Fibroblast of peridontal ligament (primary cell): ENCODE results near the gene PARD3B.

ENCODE experiments used
- DNase-seq: peaks from one replicate; pipeline ENCODE4 v3.0.0-alpha.2; 2010; ENCODE audit errors: extremely low read depth

PARD3B gene

GRCh38 chr2:204655626-204656025 is 110.4 kb downstream of the PARD3B start:
- DNase-seq = no peak

DNA sequence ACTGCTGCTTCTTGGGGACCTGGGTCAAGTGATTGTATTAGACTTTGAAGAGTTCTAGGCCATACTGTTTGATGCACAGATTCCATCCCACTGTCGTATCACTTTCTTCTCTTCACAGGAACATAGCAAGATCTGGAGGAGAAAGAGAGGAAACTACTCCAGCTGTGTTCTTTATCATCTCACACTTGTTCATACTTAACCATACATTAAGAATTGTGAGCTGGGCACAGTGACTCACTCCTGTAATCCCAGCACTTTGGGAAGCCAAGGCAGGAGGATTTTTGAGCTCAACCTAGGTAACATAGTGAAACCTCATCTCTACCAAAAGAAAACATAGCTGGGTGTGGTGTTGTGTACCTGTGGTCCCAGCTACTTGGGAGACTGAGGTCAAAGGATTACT is 111.7 kb downstream of the PARD3B start:
- no peak for DNase-seq

GRCh38 chr2:204662956-204663355 is 117.7 kb downstream of the PARD3B start:
- DNase-seq = no peak

DNA sequence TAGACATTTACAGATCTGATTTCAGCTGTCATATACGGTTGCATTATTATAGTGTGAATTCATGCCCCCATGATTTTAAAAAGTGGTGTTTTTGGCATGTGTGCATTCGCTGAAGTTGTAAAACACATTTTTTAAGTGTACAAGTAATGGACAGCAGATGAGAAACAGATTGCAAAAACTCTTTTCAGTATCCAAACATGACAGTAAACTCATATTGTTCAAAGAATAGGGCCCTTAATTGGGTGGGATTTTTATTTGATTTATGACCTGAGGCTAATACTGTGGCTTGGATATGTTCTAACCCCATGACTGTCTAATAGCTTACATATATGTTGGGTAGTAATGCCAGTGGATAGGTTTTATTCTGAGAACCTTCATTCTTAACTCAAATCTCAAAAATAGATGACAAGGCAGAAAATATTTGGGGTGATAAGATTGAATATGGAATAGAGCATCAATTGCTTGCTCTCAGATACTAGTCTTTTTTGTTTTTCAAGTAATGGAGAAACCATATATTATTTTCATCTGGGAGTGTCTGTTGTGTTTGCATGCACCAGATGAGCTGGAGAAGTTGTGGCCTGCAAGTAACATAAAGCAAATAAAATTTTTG is 118.6 kb downstream of the PARD3B start:
- no peak for DNase-seq

DNA sequence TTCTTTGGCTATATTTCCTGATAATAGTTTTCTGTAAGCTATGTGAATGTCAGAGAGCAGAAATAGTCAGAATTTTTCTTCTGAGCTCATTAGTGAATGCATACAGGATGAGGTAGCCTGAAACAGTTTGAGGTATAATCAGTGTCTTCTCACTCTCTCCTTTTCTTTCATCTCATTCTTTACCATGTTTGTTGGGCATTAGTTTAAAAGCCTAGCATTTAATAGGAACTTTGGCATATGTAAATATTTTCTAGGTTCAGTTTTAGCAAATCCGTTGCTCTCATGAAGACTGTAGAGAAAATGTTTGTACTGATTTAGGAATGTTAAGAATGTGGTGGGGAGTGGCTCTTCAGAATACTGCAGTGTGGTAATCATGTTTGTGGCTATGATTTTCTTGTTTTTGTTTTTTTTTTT is 119.4 kb downstream of the PARD3B start:
- DNase-seq = peak; percentile 70

DNA sequence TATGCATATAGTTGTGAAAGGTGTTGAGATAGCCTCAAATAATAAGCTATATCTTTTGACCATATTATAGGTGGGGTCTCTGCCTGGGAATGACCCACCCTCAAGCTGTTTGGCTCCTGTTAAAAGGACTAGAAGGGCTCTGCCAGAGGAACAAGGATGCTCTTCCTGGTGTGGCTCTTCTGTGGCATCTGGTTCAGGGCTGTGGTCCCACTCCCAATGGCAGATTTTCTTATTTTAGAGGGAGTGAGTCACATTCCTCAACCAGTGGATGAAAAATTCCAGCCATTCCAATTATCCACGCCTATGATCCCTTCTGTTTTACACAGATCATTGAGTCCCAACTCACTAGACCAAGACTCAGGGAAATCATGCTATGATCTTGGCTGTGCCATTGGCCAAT is 119.9 kb downstream of the PARD3B start:
- DNase-seq = peak; percentile 66

GRCh38 chr2:204665771-204666170 is 120.5 kb downstream of the PARD3B start:
- DNase-seq = no peak

DNA sequence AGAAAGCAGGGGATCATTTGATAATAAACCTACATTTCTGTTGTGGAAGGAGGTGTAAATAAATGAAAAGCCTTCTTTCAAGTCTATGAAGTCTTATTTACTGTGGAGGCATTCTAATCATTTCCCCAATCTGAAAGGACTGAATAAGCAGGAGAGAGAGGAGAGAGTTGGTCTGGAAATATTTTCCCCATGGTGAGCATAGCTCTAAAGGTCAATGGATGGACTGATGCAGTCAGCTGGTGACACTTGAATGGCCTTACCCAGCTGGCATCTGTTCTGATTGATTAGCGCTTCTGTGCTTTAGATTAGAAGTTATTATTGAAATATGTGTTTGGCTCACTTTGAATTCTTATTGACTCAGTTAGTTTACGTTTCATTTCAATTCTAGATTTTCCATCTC is 122.7 kb downstream of the PARD3B start:
- DNase-seq = no peak

DNA sequence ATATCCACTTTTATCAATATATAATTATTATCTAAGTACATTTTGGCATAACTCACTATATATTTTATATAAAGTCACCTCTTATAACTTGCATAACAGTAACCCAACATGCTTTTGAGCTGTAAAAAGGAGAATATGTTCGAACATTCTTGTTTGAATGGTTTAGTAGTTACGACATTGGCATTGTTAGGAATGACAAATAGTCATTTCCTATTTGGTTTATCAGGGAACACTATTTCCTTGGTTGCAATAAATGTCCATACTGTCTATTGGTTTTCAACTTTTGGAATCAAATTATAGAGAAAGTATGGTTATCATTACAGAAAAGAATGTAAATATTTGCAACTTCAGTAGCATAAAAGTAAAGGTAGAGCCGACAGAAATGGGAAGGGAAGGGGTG is 124.1 kb downstream of the PARD3B start:
- DNase-seq = no peak

GRCh38 chr2:204670124-204670523 is 124.8 kb downstream of the PARD3B start:
- no peak for DNase-seq

GRCh38 chr2:204670756-204671155 is 125.5 kb downstream of the PARD3B start:
- DNase-seq = no peak

DNA sequence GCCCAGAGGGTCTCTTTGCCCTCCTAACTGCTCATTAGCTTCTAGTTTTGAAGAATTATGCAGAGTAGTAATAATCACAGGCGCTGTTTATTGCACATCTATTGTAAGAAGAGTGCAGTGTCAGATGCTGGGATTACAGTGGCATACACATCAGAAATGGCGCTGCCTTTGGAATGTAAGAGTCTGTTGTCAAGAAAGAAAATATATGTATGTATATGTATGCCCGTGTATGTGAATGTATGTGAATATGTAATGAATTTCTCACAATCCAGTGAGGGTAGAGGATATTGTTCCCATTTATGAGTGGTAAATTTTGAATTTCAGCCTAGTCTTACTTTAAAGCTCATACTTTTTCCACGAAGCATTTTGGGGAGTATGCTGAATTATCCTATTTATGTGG is 127.5 kb downstream of the PARD3B start:
- DNase-seq = no peak

DNA sequence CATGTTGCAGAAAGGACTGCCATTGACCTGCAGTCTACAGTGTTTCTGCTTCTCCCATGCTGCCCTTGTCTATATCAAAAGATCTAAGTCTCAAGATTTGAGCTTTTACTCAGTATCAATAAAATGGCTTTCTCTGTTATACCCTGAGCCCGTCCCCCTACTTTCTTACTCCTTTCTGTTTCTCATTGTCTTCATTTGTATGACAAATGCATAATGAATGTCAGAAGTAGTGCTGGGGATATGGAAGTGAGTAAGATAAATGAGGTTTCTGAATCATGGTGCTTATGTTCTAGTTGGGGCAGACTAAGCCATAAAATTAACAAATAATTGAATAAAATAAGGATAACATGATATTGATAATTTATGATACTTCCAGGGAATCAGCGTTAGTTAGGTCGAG is 128.6 kb downstream of the PARD3B start:
- DNase-seq = peak; percentile 60

DNA sequence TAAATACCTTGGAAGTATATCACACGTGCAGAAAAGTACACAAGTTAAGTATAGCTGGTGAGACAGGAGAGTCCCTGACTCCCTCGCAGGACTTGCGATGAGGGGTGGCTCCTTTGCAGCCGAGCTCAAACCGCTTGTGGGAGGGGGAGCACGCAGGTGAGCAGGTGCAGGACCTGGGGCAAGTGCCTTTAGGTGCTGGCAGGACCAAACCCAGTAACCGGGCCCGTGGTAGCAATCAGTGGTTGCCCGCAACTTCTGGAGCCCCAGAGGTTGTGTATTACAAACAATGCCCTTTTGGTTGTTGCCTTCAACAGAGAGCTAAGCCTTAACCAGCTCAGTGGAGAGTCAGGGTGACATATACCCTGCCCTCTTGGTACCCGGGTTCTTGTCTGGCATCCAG is 132.8 kb downstream of the PARD3B start:
- DNase-seq = no peak

DNA sequence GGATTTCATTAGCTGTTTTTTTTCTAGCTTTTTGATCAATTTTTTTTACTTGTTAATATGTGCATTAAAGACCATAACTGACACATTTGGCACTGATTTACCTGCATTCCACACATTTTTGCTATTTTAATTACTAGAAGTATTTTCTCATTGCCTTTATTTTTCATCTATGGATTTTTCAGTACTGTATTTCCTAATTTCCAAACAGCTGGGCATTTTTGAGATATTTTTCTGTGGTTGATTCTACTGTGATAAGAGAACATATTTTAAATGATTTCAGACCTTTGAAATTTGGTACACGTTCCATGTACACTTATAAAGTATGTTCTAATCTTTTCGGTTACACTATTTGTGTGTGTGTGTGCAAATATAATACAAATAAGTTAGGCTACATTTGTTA is 135.3 kb downstream of the PARD3B start:
- no peak for DNase-seq

GRCh38 chr2:204681412-204681811 is 136.1 kb downstream of the PARD3B start:
- peak; percentile 53 for DNase-seq

DNA sequence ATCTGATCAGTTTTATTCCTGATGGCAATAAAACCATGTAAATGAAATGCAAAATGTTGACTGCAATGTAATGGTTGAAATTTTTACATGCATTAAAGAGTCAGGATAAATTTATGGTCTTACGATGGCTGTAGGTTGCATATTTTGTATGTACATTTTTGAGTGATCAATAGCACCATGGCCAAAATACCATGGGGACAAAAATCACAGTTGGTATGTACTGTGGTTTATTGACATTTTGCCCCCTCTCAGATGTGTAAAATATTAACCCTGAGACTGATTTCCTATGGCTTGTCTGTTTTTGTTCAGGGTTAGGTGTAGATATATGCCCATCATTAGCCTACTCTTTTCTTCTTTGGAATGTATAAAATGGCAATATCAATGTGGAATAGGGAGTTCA is 138.1 kb downstream of the PARD3B start:
- DNase-seq = no peak

GRCh38 chr2:204686406-204686805 is 141.1 kb downstream of the PARD3B start:
- DNase-seq = no peak

DNA sequence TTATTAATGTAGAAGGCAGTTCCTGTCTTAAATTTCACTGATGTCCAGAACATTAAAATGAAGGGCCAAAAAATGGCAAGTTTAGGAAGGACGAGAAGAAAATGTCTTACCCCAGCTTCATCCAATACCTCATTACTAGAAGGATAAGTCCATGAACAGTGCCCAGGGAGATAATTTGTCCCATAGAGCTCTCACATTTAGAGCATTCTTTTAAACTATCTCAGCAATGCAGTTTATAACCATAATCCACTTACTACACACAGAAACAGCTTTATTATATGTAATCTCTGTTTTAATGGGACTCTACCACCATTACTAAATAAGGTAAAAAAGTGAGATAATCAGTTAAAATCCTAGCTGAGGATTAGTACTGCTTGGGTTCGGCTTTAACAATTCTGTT is 142.5 kb downstream of the PARD3B start:
- no peak for DNase-seq

DNA sequence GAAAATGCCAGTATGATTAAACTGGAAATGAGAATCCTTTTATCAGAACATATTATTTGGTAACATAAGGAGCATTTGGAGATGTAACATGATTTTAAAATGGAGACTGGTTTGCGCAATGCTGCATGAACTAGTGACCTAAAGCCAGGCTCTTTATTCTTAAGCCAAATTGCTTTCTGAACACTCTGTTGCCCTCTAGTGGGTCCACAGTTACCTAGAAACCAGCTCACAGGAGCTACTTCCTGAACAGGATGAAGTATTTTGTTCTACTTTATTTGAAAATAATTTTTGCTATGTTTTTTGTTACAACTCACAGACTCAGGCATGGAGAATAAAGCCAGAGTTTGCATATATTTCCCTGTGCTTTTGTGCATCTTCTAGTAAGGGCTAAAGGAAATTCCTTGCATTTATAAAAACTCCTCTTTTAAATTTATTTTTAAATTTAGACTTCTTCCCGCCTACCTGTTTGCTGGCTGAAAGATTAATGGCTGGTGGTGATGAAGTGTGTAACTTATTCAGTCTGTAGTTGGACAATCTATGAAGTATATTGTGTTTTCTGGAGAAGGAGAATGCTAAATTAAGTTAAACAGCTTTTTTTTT is 146.7 kb downstream of the PARD3B start:
- DNase-seq = peak; percentile 96

- DNase-seq = no peak
Measured at GRCh38 chr2:204692790-204693189, 147.5 kb downstream of the PARD3B start.

GRCh38 chr2:204693262-204693661 is 148.0 kb downstream of the PARD3B start:
- no peak for DNase-seq

DNA sequence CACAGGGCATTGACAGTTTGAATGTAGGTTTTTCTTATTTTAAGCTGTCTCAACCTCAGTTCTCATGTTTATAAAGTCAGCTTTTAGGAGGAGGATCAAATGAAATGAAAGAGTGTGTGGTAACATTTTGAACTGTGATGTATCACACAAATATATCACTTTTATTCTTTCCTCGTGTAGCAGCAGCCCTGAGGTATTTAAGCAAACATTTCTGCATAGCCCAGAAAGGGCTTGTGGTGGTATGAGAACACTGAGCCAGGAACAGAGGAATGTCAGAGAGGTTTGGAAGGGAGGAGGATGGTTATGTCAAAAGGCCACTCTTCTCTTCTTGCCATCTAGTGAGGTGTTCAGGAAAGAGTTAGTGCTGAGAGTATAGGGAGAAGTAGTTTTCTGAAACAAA is 150.2 kb downstream of the PARD3B start:
- peak; percentile 75 for DNase-seq

- DNase-seq = no peak
Measured at GRCh38 chr2:204696124-204696523, 150.8 kb downstream of the PARD3B start.
